KMS-11 (cell line): ENCODE measurements around the gene NECTIN1.

Experiments
- H2AFZ ChIP-seq: fragments of 200-600 bp; sonication (generic); 2 replicates; pipeline ENCODE4 v1.6.1; 2016; ENCODE audit warnings: antibody characterized with exemption, mixed run types, low read depth
- H3K27ac ChIP-seq: fragments of 200-600 bp; sonication (generic); 2 replicates; pipeline ENCODE4 v1.6.1; 2016; ENCODE audit warnings: mild to moderate bottlenecking, mixed run types
- H3K27me3 ChIP-seq: fragments of 200-600 bp; sonication (generic); 2 replicates; pipeline ENCODE4 v1.6.1; 2017; ENCODE audit warnings: mild to moderate bottlenecking, low read depth, mixed run types, moderate library complexity; ENCODE audit not compliant: insufficient read depth
- H3K36me3 ChIP-seq: fragments of 200-600 bp; sonication (generic); 2 replicates; pipeline ENCODE4 v1.6.1; 2017; ENCODE audit warnings: mild to moderate bottlenecking, mixed run types; ENCODE audit not compliant: insufficient read depth
- H3K4me1 ChIP-seq: fragments of 200-600 bp; sonication (generic); 2 replicates; pipeline ENCODE4 v1.6.1; 2016; ENCODE audit warnings: mild to moderate bottlenecking, low read depth, mixed run types; ENCODE audit not compliant: poor library complexity, severe bottlenecking
- H3K4me2 ChIP-seq: fragments of 200-600 bp; sonication (generic); 2 replicates; pipeline ENCODE4 v1.7.0; 2016; ENCODE audit warnings: mild to moderate bottlenecking, mixed run types
- H3K4me3 ChIP-seq: fragments of 200-600 bp; sonication (generic); IDR thresholded peaks from 2 replicates; pipeline ENCODE4 v1.6.1; 2017; ENCODE audit warnings: low read depth, low read length, mixed read lengths; ENCODE audit not compliant: insufficient read depth
- H3K79me2 ChIP-seq: fragments of 200-600 bp; sonication (generic); 2 replicates; pipeline ENCODE4 v1.6.1; 2016; ENCODE audit warnings: low read depth, mixed run types; ENCODE audit not compliant: insufficient read depth
- H3K9ac ChIP-seq: fragments of 200-600 bp; sonication (generic); 2 replicates; pipeline ENCODE4 v1.6.1; 2016; ENCODE audit warnings: mild to moderate bottlenecking, mixed run types
- H4K20me1 ChIP-seq: fragments of 200-600 bp; sonication (generic); 2 replicates; pipeline ENCODE4 v1.6.1; 2016; ENCODE audit warnings: mild to moderate bottlenecking, mixed run types; ENCODE audit not compliant: insufficient read depth
- TF ChIP-seq, protein P1 (sequence below): fragments of 200-600 bp; sonication (generic); conservative IDR thresholded peaks from 2 replicates; pipeline ENCODE4 v1.6.1; 2017; ENCODE audit warnings: low read depth, mild to moderate bottlenecking, antibody characterized with exemption, low read length, moderate library complexity, mixed read lengths

NECTIN1 gene

DNA sequence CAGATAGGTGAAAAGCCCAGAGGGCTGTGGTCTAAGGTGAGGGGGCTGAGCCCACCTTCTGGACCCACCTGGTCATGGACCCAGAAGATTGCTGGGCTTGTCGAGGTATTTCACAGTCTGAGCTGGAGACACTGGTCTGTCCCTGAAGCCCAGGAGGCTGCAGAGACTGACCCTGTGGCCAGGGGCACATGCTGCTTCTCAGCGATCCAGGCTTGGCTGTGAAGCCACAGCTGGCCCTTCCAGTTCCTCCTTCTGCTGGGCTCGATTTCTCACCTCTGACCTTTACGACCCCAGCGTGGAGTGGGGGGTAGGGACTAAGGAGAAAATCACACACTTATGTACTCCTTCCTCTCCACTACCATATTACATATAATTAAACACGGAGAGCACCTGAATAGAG, 88.5 kb downstream of the NECTIN1 start:
- TF ChIP-seq, protein P1, sequence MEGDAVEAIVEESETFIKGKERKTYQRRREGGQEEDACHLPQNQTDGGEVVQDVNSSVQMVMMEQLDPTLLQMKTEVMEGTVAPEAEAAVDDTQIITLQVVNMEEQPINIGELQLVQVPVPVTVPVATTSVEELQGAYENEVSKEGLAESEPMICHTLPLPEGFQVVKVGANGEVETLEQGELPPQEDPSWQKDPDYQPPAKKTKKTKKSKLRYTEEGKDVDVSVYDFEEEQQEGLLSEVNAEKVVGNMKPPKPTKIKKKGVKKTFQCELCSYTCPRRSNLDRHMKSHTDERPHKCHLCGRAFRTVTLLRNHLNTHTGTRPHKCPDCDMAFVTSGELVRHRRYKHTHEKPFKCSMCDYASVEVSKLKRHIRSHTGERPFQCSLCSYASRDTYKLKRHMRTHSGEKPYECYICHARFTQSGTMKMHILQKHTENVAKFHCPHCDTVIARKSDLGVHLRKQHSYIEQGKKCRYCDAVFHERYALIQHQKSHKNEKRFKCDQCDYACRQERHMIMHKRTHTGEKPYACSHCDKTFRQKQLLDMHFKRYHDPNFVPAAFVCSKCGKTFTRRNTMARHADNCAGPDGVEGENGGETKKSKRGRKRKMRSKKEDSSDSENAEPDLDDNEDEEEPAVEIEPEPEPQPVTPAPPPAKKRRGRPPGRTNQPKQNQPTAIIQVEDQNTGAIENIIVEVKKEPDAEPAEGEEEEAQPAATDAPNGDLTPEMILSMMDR = no peak
- H3K9ac ChIP-seq = no peak overlapping the region
- no peak overlapping the region for H3K4me2 ChIP-seq

DNA sequence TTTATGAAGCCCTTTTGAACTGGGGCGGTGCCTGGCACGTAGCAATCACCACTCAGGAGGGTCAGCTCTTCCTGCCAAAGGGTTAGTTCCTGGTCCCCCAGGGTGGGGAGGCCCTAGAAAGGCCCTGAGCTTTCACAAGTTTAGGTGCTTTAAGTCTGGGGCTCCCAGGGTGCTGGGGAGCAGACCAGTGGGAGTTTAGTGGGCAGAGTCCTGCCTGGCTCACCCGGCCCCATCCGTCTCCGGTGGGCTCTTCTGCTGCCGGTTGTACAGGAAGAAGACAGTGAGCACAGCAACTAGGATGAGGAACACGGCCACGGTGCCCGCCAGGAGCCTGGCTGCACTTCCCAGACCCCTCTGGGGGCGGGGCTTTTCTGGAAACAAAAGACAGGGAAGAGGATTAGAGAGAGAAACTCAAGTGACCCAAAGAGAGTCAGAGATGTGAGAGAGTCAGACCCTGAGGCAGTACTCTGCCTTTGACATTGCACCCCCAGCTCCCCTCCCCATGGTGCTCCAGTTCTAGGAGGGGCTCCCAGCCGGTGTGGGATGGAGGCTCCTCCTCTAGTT, 89.3 kb downstream of the NECTIN1 start:
- H4K20me1 ChIP-seq = no peaks in the 10 kb centered on the region
- no peaks in the 10 kb centered on the region for H3K27me3 ChIP-seq
- no peak overlapping the region for H3K9ac ChIP-seq
- H2AFZ ChIP-seq = no peak overlapping the region
- H3K79me2 ChIP-seq = no peaks in the 10 kb centered on the region
- TF ChIP-seq, protein P1 = no peak
- no peak overlapping the region for H3K27ac ChIP-seq
- no peak overlapping the region for H3K4me3 ChIP-seq
- H3K36me3 ChIP-seq = no peaks in the 10 kb centered on the region
- H3K4me2 ChIP-seq = no peak overlapping the region
- H3K4me1 ChIP-seq = no peaks in the 10 kb centered on the region

More for the DNA sequence above, 88.5 kb downstream of the NECTIN1 start:
- Histone ChIP-seq H3K36me3 (no peaks in the 10 kb centered on the region), H3K4me3 (no peak overlapping the region), H4K20me1 (no peaks in the 10 kb centered on the region), H3K4me1 (no peaks in the 10 kb centered on the region), H3K27ac (no peak overlapping the region), H2AFZ (no peak overlapping the region), H3K27me3 (no peaks in the 10 kb centered on the region), H3K79me2 (no peaks in the 10 kb centered on the region)

DNA sequence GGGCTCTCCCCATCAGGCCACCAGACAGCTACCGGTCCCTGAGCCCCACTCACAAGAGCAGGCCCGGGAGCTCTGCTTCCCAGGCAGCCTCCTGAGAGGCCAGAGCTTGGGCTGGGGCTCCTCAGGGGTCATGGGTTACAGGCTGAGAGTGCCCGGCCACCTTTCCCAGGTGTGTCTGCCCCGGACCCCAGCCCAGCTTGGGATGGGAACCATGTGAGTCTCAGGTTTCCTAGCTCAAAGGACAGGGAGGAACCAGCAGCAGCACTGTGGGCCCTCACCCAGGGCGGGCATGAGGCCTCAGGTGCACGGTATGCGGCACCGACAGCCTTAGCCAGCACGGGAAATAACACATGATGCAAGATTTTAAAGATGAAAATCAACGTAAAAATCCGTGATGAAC, 90.1 kb downstream of the NECTIN1 start:
- Histone ChIP-seq H3K4me2 (no peak overlapping the region), H3K4me1 (no peaks in the 10 kb centered on the region), H2AFZ (no peak overlapping the region), H3K79me2 (no peaks in the 10 kb centered on the region), H3K36me3 (no peaks in the 10 kb centered on the region), H3K9ac (no peak overlapping the region), H4K20me1 (no peaks in the 10 kb centered on the region), H3K27ac (no peak overlapping the region), H3K4me3 (no peak overlapping the region), H3K27me3 (no peaks in the 10 kb centered on the region)
- TF ChIP-seq, protein P1 = no peak

DNA sequence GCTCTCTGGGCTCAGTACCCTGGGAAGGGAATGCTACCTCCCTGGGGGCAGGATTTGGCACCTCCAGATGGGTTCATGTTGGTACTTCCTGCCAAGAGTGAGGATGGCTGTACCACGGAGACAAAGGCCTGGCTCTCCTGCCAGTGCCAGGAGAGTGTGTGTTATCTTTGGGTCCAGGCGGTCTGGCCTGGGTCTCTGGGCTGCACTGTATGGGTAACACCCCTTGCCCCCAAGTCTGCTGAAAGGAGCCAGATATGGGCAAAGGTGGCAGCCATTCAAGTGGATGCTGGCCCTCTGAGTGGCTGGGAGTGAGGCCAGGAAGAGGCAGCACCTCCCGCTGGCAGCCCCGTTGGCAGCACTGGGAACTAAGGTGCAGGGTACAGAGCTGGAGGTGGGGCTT, 91.5 kb downstream of the NECTIN1 start:
- Histone ChIP-seq H2AFZ (no peak overlapping the region), H3K27me3 (no peaks in the 10 kb centered on the region), H3K9ac (no peak overlapping the region), H3K4me2 (no peak overlapping the region), H3K4me3 (no peak overlapping the region), H4K20me1 (no peaks in the 10 kb centered on the region), H3K27ac (no peak overlapping the region), H3K4me1 (no peaks in the 10 kb centered on the region), H3K36me3 (no peaks in the 10 kb centered on the region), H3K79me2 (no peaks in the 10 kb centered on the region)
- TF ChIP-seq, protein P1 = no peak
